Measurements from ENCODE around the gene KRT80.

KRT80 gene

DNA sequence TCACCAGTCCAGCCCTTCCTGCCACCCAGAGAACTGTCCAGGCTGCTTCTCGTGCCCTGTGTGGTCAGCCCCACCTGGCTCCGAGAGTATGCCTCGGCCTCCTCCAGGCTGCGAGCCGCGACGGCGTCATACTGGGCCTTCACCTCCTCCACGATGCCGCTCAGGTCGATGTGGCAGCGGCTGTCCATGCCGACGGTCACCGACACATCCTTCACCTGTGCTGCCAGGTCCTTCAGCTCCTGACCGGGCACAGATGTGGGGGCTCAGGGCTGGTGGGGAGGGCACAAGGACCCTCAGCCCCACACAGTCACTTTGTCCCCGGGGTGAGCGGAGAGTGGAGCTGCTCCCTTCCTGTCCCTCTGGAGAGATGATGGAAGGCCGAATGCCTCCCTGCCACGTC is 18.3 kb downstream of the KRT80 start:
- 95 to 98% methylated on average over 16 to 18 of the region's 20 CpGs for WGBS, 2 experiments (ENCODE audit: insufficient coverage in 2 of 2)
- Histone ChIP-seq H3K27ac (ENCODE audit: low read depth, low read length, severe bottlenecking) (no peak overlapping the region), H3K9me3 (ENCODE audit: control insufficient read depth, low read length) (no peaks in the 10 kb centered on the region), H3K4me1 (ENCODE audit: control insufficient read depth, insufficient read depth, low read length, poor library complexity, severe bottlenecking) (peaks cover 17% of the 10 kb centered on the region), H3K4me3 (ENCODE audit: extremely low read depth, insufficient read depth, low read length, poor library complexity, severe bottlenecking) (no peak overlapping the region), H3K36me3 (ENCODE audit: control insufficient read depth, insufficient read depth, low read length) (no peaks in the 10 kb centered on the region)

DNA sequence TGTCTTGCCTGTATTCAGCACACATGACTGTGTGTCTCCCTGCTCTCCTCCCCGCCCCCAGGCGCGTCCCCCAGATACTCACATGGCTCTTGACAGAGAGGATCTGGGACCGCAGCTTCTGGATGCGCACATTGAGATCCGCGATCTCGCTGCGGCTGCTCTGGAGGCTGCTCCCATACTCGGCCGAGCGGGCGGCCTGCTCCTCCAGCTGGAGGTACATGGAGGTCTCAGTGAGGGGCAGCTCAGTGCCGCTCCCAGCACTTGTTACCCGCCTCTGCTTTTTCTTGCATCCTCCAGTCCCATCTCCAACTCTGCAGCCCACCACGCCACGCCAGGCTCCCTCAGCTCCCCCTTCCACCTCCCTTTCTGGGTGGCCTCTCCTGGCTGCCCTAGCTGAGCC is 18.9 kb downstream of the KRT80 start:
- Histone ChIP-seq H3K9me3 (ENCODE audit: control insufficient read depth, low read length) (no peaks in the 10 kb centered on the region), H3K27ac (ENCODE audit: low read depth, low read length, severe bottlenecking) (no peak overlapping the region), H3K4me3 (ENCODE audit: extremely low read depth, insufficient read depth, low read length, poor library complexity, severe bottlenecking) (no peak overlapping the region), H3K36me3 (ENCODE audit: control insufficient read depth, insufficient read depth, low read length) (no peaks in the 10 kb centered on the region), H3K4me1 (ENCODE audit: control insufficient read depth, insufficient read depth, low read length, poor library complexity, severe bottlenecking) (peaks cover 12% of the 10 kb centered on the region)
- WGBS, 2 experiments (ENCODE audit: insufficient coverage in 2 of 2), result 93 to 98% methylated on average over 14 to 15 of the region's 17 CpGs

DNA sequence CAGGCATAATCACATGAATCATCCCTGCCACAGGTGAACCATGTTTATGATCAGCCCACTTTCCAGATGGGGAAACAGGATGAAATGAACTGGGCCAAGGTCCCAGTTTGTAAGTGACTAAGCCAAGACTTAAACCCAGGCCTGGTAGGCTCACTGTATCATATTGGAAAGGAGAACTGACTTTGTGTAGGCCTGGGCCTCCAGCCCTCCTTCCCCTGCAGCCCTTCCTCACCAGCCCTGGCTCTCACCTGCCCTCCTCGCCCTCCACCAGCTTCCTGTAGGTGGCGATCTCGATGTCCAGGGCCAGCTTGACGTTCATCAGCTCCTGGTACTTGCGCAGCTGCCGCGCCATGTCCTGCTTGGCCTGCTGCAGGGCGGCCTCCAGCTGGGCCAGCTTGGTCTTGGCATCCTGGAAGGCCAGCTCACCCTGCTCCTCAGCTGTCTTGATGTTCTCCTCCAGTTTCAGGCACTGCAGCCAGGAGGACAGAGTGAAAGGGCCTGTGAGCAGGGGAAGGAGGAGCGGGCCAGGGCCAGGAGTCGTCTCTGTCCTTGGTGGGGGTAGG is 19.8 kb downstream of the KRT80 start:
- H3K4me1 ChIP-seq (ENCODE audit: control insufficient read depth, insufficient read depth, low read length, poor library complexity, severe bottlenecking), result peaks cover 12% of the 10 kb centered on the region
- H3K27ac ChIP-seq (ENCODE audit: low read depth, low read length, severe bottlenecking), result no peak overlapping the region
- H3K36me3 ChIP-seq (ENCODE audit: control insufficient read depth, insufficient read depth, low read length), result no peaks in the 10 kb centered on the region
- 42 to 71% methylated on average over 7 to 10 of the region's 10 CpGs for WGBS, 2 experiments (ENCODE audit: insufficient coverage in 2 of 2)
- H3K4me3 ChIP-seq (ENCODE audit: extremely low read depth, insufficient read depth, low read length, poor library complexity, severe bottlenecking), result no peak overlapping the region
- H3K9me3 ChIP-seq (ENCODE audit: control insufficient read depth, low read length), result no peaks in the 10 kb centered on the region

DNA sequence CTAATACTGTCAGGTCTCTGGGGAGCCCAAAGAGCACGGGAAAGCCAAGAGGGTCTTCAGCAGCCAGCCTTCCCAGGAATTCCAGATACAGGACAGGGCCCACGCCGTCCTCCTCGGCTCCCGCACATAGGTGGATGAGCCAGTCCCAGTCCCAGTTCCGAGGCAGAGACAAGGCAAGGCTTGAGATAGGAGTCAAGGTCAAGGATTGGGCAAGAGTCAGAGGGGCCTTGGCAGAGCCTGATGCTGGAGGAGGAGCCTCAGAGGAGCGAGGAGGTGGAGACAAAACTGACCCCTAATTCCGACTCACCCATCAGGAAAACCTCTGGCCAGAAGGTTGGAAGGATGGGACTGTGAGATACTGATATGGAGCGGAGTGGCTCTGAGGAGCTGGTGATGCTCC is 21.0 kb downstream of the KRT80 start:
- Histone ChIP-seq H3K4me1 (ENCODE audit: control insufficient read depth, insufficient read depth, low read length, poor library complexity, severe bottlenecking) (peaks cover 7% of the 10 kb centered on the region), H3K27ac (ENCODE audit: low read depth, low read length, severe bottlenecking) (no peak overlapping the region), H3K9me3 (ENCODE audit: control insufficient read depth, low read length) (no peaks in the 10 kb centered on the region), H3K4me3 (ENCODE audit: extremely low read depth, insufficient read depth, low read length, poor library complexity, severe bottlenecking) (no peak overlapping the region), H3K36me3 (ENCODE audit: control insufficient read depth, insufficient read depth, low read length) (no peaks in the 10 kb centered on the region)
- 89 to 94% methylated on average over 6 of the region's 9 CpGs for whole genome bisulfite sequencing, 2 experiments (ENCODE audit: insufficient coverage in 2 of 2)

DNA sequence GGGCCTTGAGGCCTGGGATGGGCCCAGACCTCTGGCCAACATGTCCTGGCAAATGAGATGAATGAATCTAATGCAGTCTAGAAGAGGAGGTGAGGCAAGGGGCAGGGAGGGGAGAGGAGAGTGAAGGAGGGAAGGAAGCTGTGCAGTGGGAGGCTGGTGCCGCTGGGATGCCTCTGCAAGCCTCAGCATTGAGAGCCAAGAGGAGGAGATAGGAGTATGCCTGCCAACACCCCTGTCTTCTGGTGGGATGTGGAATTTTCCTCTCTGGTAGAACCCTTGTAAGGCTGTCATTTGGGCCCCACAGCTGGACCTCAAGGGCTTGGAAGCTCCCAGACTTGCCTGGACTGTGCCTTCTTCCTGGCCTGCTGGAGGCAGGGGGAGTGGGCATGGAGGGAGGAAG is 21.9 kb downstream of the KRT80 start:
- no peaks in the 10 kb centered on the region for H3K9me3 ChIP-seq (ENCODE audit: control insufficient read depth, low read length)
- H3K27ac ChIP-seq (ENCODE audit: low read depth, low read length, severe bottlenecking), result no peak overlapping the region
- 83 to 100% methylated on average over 1 of the region's 1 CpG for WGBS, 2 experiments (ENCODE audit: insufficient coverage in 2 of 2)
- H3K4me3 ChIP-seq (ENCODE audit: extremely low read depth, insufficient read depth, low read length, poor library complexity, severe bottlenecking), result no peak overlapping the region
- no peaks in the 10 kb centered on the region for H3K36me3 ChIP-seq (ENCODE audit: control insufficient read depth, insufficient read depth, low read length)
- peaks cover under 1% of the 10 kb centered on the region for H3K4me1 ChIP-seq (ENCODE audit: control insufficient read depth, insufficient read depth, low read length, poor library complexity, severe bottlenecking)

DNA sequence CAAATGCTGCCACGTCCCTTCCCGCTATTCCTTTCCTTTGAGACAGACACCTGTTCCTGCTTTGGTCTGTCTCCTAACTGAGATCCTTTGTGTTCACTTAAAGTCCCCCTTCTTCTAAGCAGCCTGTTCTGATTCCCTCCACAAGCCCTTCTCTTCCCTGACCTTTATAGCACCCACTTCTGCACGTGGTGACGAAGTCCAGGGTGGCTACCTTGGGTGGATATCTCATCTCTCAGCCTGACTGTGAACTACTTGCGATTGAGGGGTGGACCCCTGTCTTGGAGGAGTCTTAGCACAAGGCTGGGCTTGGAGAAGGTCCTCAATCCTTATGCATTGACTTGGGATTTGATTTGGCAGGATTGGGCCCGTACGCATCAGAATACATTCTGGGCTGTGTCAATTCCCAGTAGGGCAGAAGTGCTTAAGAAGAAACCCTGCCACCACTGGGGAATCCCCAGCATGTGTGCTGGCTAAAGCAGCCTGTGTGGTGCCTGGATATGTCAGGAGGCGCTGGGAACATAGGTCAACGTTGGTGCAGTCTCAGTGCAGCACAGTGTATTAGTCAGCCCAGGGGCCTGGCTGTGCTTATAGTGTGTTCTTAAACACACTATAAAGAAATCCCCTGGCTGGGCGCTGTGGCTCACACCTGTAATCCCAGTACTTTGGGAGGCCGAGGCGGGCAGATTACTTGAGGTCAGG is 23.6 kb downstream of the KRT80 start:
- peaks cover 3% of the 10 kb centered on the region for H3K4me1 ChIP-seq (ENCODE audit: control insufficient read depth, insufficient read depth, low read length, poor library complexity, severe bottlenecking)
- no peak overlapping the region for H3K4me3 ChIP-seq (ENCODE audit: extremely low read depth, insufficient read depth, low read length, poor library complexity, severe bottlenecking)
- H3K36me3 ChIP-seq (ENCODE audit: control insufficient read depth, insufficient read depth, low read length), result no peaks in the 10 kb centered on the region
- WGBS, 2 experiments (ENCODE audit: insufficient coverage in 2 of 2), result 78 to 86% methylated on average over 6 to 12 of the region's 12 CpGs
- no peak overlapping the region for H3K27ac ChIP-seq (ENCODE audit: low read depth, low read length, severe bottlenecking)
- no peaks in the 10 kb centered on the region for H3K9me3 ChIP-seq (ENCODE audit: control insufficient read depth, low read length)

DNA sequence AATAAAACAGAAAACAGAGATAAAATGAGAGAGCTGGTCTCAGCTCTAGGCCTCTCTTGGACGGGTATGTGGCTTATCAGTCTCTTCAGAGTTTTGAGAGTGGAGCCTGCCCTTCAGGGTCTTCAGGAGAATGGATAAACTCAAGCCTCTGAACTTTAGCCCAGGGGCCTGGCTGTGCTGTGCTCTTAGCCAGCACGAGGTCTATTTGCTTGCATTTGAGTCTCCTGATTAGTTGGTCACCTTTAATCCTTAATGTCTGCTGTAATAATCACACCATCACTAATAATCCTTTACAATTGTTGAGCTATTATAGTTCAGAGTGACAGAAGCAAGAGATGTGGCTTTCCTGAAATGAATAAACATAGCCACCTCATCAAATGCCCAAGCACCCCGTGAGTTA is 24.3 kb downstream of the KRT80 start:
- H3K9me3 ChIP-seq (ENCODE audit: control insufficient read depth, low read length), result no peaks in the 10 kb centered on the region
- H3K4me1 ChIP-seq (ENCODE audit: control insufficient read depth, insufficient read depth, low read length, poor library complexity, severe bottlenecking), result peaks cover 10% of the 10 kb centered on the region
- no peaks in the 10 kb centered on the region for H3K36me3 ChIP-seq (ENCODE audit: control insufficient read depth, insufficient read depth, low read length)
- no peak overlapping the region for H3K4me3 ChIP-seq (ENCODE audit: extremely low read depth, insufficient read depth, low read length, poor library complexity, severe bottlenecking)
- 88 to 90% methylated on average over 2 to 3 of the region's 3 CpGs for WGBS, 2 experiments (ENCODE audit: insufficient coverage in 2 of 2)
- no peak overlapping the region for H3K27ac ChIP-seq (ENCODE audit: low read depth, low read length, severe bottlenecking)

DNA sequence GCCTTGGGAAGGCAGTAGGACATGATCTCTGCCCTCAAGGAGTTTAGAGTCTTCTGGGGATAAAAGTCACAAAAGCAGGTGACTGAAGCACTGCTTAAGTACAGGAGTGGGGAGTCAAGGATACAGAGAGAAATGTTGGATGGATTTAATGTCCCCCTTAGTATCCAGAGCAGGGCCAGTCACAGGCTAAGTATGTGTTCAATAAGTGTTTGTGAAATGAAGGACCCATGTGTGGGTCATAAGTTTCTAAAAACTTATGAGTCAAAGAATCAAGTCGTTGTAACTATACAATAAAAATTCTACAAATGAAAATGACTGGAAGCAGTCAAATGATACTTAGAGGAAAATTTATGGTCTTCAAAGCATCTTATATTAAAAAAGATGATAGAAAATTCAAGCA is 25.1 kb downstream of the KRT80 start:
- Histone ChIP-seq H3K9me3 (ENCODE audit: control insufficient read depth, low read length) (no peaks in the 10 kb centered on the region), H3K27ac (ENCODE audit: low read depth, low read length, severe bottlenecking) (no peak overlapping the region), H3K4me3 (ENCODE audit: extremely low read depth, insufficient read depth, low read length, poor library complexity, severe bottlenecking) (no peak overlapping the region), H3K4me1 (ENCODE audit: control insufficient read depth, insufficient read depth, low read length, poor library complexity, severe bottlenecking) (peaks cover 12% of the 10 kb centered on the region), H3K36me3 (ENCODE audit: control insufficient read depth, insufficient read depth, low read length) (no peaks in the 10 kb centered on the region)
- no CpG with 5 or more reads among the region's 1 CpG for WGBS, 2 experiments (ENCODE audit: insufficient coverage in 2 of 2)

DNA sequence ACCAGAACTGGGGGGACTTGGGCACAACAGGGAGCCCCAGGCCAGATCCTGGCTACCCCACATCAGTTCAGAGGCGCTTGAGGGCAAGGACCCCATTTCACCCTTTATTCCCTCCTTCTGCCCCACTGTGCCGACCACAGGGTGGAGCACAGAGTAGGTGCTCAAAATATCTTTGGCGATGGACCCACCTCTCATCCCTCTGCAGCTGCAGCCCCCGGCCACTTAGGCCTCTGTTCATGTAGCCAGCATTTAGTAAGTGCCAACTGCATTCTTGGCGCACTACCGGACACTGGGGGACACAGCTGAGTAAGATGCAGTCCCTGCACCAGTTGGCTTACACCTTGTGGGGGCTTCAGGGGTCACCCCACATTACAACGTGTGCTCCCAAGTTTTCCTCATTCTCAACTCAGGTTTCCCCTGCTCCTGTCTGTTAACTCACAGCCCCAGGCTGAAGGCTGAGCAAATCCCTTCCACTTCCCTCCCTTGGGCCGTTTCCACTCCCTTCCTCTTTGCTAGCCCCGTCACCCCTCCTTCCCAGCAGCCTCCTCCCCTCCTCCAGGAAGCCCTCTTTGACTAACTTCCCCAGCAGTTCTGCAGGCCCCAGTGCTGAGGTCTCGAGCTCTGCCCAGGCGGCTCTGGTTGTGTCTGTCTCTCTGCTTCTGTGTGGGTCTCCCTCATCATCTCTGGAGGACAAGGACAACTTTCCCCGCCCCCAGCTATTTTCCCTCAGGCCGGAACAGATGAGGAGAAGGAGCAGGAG is 26.5 kb downstream of the KRT80 start:
- no peaks in the 10 kb centered on the region for H3K9me3 ChIP-seq (ENCODE audit: control insufficient read depth, low read length)
- WGBS, 2 experiments (ENCODE audit: insufficient coverage in 2 of 2), result 73 to 85% methylated on average over 7 to 9 of the region's 13 CpGs
- H3K4me1 ChIP-seq (ENCODE audit: control insufficient read depth, insufficient read depth, low read length, poor library complexity, severe bottlenecking), result peaks cover 12% of the 10 kb centered on the region
- H3K36me3 ChIP-seq (ENCODE audit: control insufficient read depth, insufficient read depth, low read length), result no peaks in the 10 kb centered on the region
- H3K27ac ChIP-seq (ENCODE audit: low read depth, low read length, severe bottlenecking), result no peak overlapping the region
- no peak overlapping the region for H3K4me3 ChIP-seq (ENCODE audit: extremely low read depth, insufficient read depth, low read length, poor library complexity, severe bottlenecking)

DNA sequence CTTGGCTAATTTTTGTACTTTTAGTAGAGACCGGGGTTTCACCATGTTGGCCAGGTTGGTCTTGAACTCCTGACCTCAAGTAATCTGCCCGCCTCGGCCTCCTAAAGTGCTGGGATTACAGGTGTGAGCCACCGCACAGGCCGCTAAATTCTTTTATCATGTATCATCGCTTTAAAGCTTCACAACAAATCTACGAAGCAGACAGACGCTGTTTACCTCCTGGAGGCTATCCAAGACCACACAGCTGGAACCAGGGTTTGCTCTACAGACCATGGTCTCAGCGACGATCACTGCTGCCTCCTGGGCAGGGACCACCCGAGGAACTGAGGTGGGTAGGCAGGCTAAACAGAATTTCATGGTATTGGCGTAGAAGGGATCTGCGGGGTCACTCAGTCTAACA is 27.2 kb downstream of the KRT80 start:
- H3K36me3 ChIP-seq (ENCODE audit: control insufficient read depth, insufficient read depth, low read length), result no peaks in the 10 kb centered on the region
- 91 to 93% methylated on average over 12 to 13 of the region's 13 CpGs for WGBS, 2 experiments (ENCODE audit: insufficient coverage in 2 of 2)

DNA sequence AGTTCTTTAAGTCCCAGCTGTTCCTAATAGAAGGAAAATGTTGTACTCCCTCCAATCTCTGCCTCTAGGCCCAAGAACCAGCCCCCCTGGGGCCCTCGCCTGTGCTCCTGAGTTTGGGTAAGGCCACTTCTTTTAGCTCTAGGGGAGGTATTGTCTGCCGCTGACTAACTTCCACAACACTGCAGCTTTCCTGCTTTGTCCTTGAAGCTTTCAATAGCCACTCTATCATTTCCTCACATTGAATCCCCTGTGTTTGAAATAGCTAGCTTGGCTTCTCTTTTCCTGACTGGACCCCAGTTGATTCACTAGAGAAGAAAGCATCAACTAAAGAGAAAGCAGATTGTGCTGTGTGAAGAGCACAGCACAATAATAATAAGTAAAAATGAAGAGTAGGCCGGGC is 28.8 kb downstream of the KRT80 start:
- 85 to 100% methylated on average over 2 to 3 of the region's 3 CpGs for WGBS, 2 experiments (ENCODE audit: insufficient coverage in 2 of 2)
- no peak overlapping the region for H3K4me3 ChIP-seq (ENCODE audit: extremely low read depth, insufficient read depth, low read length, poor library complexity, severe bottlenecking)
- H3K27ac ChIP-seq (ENCODE audit: low read depth, low read length, severe bottlenecking), result no peak overlapping the region
- no peaks in the 10 kb centered on the region for H3K9me3 ChIP-seq (ENCODE audit: control insufficient read depth, low read length)
- no peaks in the 10 kb centered on the region for H3K36me3 ChIP-seq (ENCODE audit: control insufficient read depth, insufficient read depth, low read length)
- H3K4me1 ChIP-seq (ENCODE audit: control insufficient read depth, insufficient read depth, low read length, poor library complexity, severe bottlenecking), result peaks cover 12% of the 10 kb centered on the region

More for the DNA sequence above, 27.2 kb downstream of the KRT80 start:
- Histone ChIP-seq H3K9me3 (ENCODE audit: control insufficient read depth, low read length) (no peaks in the 10 kb centered on the region), H3K4me1 (ENCODE audit: control insufficient read depth, insufficient read depth, low read length, poor library complexity, severe bottlenecking) (peaks cover 12% of the 10 kb centered on the region), H3K27ac (ENCODE audit: low read depth, low read length, severe bottlenecking) (no peak overlapping the region), H3K4me3 (ENCODE audit: extremely low read depth, insufficient read depth, low read length, poor library complexity, severe bottlenecking) (no peak overlapping the region)

Measured in mesodermal cell (in vitro differentiated cells).